ENCODE measurements around the gene TMEM125. TPM values are rescaled to one million over a fixed set of nuclear protein-coding genes. Genes with fewer than 3 reads are reported as not detected.

TMEM125 gene
- total and polyA plus RNA-seq, 2 experiments from 2014 or later: 28.7 to 43.1 TPM

DNA sequence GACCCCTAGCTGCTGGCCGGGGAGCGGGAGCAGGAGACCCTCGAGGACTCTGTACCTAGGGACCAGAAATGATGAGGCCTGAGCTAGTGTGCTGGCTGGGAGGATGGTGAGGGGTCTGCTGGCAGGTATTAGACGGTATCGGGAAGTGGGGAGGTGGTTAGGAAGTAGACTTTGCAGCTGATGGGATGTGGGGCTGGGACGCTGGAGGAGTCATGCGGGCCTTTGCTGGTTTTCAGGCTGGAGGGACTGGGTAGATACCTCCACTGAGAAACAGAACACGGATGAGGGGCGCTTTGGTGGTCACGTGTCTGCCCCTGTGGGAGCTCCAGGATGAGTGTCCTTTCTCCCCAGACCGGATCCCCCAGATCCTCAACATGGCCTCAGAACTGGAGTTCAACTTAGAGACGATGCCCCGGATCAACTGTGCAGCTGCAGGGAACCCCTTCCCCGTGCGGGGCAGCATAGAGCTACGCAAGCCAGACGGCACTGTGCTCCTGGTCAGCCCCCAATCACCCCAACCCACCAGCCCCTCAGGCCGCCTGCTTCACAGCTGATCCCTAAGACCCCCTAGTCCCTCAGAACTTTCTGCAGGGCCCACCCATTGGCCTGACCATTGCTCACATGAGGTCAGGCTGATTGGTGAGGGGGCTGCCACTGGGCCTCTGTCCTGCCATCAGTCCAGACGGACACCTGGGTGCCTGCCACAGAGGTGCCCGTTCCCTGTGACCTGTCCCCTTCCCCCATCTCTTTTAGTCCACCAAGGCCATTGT is 39.0 kb downstream of the TMEM125 start:
- 91% methylated on average over 20 of the region's 20 CpGs for WGBS (ENCODE audit: low lambda C conversion rate, missing lambda C conversion rate)
- DNase-seq (ENCODE audit: low spot score): no peak
- no peaks in the 10 kb centered on the region for H4K20me1 ChIP-seq (ENCODE audit: insufficient read depth, poor library complexity, severe bottlenecking)
- TF ChIP-seq, protein P1, sequence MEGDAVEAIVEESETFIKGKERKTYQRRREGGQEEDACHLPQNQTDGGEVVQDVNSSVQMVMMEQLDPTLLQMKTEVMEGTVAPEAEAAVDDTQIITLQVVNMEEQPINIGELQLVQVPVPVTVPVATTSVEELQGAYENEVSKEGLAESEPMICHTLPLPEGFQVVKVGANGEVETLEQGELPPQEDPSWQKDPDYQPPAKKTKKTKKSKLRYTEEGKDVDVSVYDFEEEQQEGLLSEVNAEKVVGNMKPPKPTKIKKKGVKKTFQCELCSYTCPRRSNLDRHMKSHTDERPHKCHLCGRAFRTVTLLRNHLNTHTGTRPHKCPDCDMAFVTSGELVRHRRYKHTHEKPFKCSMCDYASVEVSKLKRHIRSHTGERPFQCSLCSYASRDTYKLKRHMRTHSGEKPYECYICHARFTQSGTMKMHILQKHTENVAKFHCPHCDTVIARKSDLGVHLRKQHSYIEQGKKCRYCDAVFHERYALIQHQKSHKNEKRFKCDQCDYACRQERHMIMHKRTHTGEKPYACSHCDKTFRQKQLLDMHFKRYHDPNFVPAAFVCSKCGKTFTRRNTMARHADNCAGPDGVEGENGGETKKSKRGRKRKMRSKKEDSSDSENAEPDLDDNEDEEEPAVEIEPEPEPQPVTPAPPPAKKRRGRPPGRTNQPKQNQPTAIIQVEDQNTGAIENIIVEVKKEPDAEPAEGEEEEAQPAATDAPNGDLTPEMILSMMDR (IDR thresholded peaks at IDR 0.05; ENCODE audit: poor library complexity): no peak
- TF ChIP-seq EZH2phosphoT487 (IDR thresholded peaks at IDR 0.05; ENCODE audit: low read depth, severe bottlenecking, unreplicated experiment): no peak
- TF ChIP-seq EZH2 (IDR thresholded peaks at IDR 0.05; ENCODE audit: borderline replicate concordance): no peak
- H3K27ac ChIP-seq: no peak overlapping the region
- no peaks in the 10 kb centered on the region for H3K27me3 ChIP-seq
- H3K36me3 ChIP-seq (replicated peaks; ENCODE audit: insufficient read depth, low read depth): no peaks in the 10 kb centered on the region
- no peaks in the 10 kb centered on the region for H3K9me2 ChIP-seq (replicated peaks; ENCODE audit: insufficient read depth)
- no peaks in the 10 kb centered on the region for H3K79me2 ChIP-seq
- no peaks in the 10 kb centered on the region for H3K9me3 ChIP-seq (ENCODE audit: low read depth)
- H3K4me1 ChIP-seq (ENCODE audit: insufficient read depth): peaks cover 8% of the 10 kb centered on the region
- no peak overlapping the region for H3K4me2 ChIP-seq
- no peak overlapping the region for H3K4me3 ChIP-seq
- H2AFZ ChIP-seq: no peak overlapping the region

DNA sequence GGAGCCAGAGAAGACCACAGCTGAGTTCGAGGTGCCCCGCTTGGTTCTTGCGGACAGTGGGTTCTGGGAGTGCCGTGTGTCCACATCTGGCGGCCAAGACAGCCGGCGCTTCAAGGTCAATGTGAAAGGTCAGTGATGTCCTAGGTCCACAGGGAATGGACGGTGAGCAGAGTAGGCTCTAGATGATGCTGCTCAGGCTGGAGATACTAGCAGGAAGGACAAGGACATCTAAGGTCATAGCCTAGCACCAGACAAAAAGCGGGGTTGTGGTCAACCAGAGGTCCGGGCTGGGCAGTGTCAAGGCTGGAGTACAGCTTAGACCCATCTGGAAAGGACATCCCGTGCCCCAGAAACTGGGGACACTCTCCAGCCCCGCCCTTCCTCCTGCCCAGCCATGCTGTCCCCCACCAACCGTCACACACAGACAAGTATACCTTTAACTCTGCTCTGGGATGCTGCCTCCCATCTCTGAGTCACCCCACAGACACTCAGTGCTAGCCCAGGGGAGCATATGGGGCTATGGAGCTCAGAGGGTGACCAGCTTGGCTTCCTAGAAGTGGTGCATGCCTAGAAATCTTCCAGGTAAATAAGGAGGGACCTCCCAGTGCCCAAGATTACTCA is 39.7 kb downstream of the TMEM125 start:
- Histone ChIP-seq H3K36me3 (replicated peaks; ENCODE audit: insufficient read depth, low read depth) (no peaks in the 10 kb centered on the region), H2AFZ (no peak overlapping the region), H4K20me1 (ENCODE audit: insufficient read depth, poor library complexity, severe bottlenecking) (no peaks in the 10 kb centered on the region), H3K27me3 (no peaks in the 10 kb centered on the region), H3K4me2 (no peak overlapping the region), H3K9me2 (replicated peaks; ENCODE audit: insufficient read depth) (no peaks in the 10 kb centered on the region), H3K79me2 (no peaks in the 10 kb centered on the region), H3K9me3 (ENCODE audit: low read depth) (no peaks in the 10 kb centered on the region), H3K27ac (no peak overlapping the region), H3K4me3 (no peak overlapping the region), H3K4me1 (ENCODE audit: insufficient read depth) (peaks cover under 1% of the 10 kb centered on the region)
- 94% methylated on average over 13 of the region's 13 CpGs for WGBS (ENCODE audit: low lambda C conversion rate, missing lambda C conversion rate)
- DNase-seq (ENCODE audit: low spot score): no peak
- TF ChIP-seq, protein P1 (IDR thresholded peaks at IDR 0.05; ENCODE audit: poor library complexity): no peak
- TF ChIP-seq EZH2 (IDR thresholded peaks at IDR 0.05; ENCODE audit: borderline replicate concordance): no peak
- no peak for TF ChIP-seq EZH2phosphoT487 (IDR thresholded peaks at IDR 0.05; ENCODE audit: low read depth, severe bottlenecking, unreplicated experiment)

DNA sequence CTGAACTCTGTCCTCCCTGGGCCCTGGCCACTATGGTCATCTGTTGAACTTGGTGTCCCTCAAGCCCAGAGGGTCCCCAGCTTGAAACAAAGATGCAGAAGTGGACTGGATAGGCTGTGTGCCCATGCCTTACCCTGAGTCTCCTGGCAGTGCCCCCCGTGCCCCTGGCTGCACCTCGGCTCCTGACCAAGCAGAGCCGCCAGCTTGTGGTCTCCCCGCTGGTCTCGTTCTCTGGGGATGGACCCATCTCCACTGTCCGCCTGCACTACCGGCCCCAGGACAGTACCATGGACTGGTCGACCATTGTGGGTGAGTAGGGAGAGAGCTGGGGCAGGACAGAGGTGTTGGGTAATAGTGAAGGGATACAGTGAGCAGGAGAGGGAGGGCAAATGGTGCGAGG is 41.7 kb downstream of the TMEM125 start:
- H3K36me3 ChIP-seq (replicated peaks; ENCODE audit: insufficient read depth, low read depth): no peaks in the 10 kb centered on the region
- H3K4me2 ChIP-seq: no peak overlapping the region
- H3K4me3 ChIP-seq: no peak overlapping the region
- H3K27me3 ChIP-seq: no peaks in the 10 kb centered on the region
- H3K9me2 ChIP-seq (replicated peaks; ENCODE audit: insufficient read depth): no peaks in the 10 kb centered on the region
- 91% methylated on average over 9 of the region's 9 CpGs for WGBS (ENCODE audit: low lambda C conversion rate, missing lambda C conversion rate)
- no peaks in the 10 kb centered on the region for H3K4me1 ChIP-seq (ENCODE audit: insufficient read depth)
- no peaks in the 10 kb centered on the region for H3K79me2 ChIP-seq
- TF ChIP-seq EZH2phosphoT487 (IDR thresholded peaks at IDR 0.05; ENCODE audit: low read depth, severe bottlenecking, unreplicated experiment) (no peak), EZH2 (IDR thresholded peaks at IDR 0.05; ENCODE audit: borderline replicate concordance) (no peak)
- TF ChIP-seq, protein P1 (IDR thresholded peaks at IDR 0.05; ENCODE audit: poor library complexity): no peak
- no peak for DNase-seq (ENCODE audit: low spot score)
- no peak overlapping the region for H3K27ac ChIP-seq
- H2AFZ ChIP-seq: no peak overlapping the region
- no peaks in the 10 kb centered on the region for H3K9me3 ChIP-seq (ENCODE audit: low read depth)
- H4K20me1 ChIP-seq (ENCODE audit: insufficient read depth, poor library complexity, severe bottlenecking): no peaks in the 10 kb centered on the region

All from hepatocyte (in vitro differentiated cells).